ENCODE data around the gene PTGFR. TPM values are rescaled to one million over a fixed set of nuclear protein-coding genes. Genes with fewer than 3 reads are reported as not detected.
A peak's percentile ranks its signal among the peaks of the same experiment; 100 is the strongest.

The PTGFR gene
- 1 to 10 TPM in 1 of 8 experiments, under 1 TPM in 7; 0.17 to 1.4 (median 0.30) TPM for total RNA-seq

GRCh38 chr1:78490861-78491450, at the start of gene PTGFR:
Gene PTGFR (plus strand): TSS chr1:78490974. CDS start chr1:78492744, 1,770 bp downstream.
- no peak within 1 kb of the TSS for H3K27ac ChIP-seq
- H3K4me1 ChIP-seq (replicated peaks in 1 of 2) = peaks cover 0 to 6% of the 10 kb centered on the region in 2 donors
- ATAC-seq (replicated peaks in 6 of 8) = peak; percentile 41 to 88 (median 85)
- 0 to 3% (median 0%) methylated on average over 2 to 25 of the region's 42 CpGs; no CpG with 5 or more reads in 2 of the 10 experiments for WGBS, 10 experiments
- in situ Hi-C loops (cut with MboI; ENCODE audit: low pct_unique_long_range_greater_than_20kb in 2 of 9, low sequenced_read_pairs in 9 of 9, unreplicated experiment in 9 of 9) = no loop called here
- H3K4me3 ChIP-seq = peak within 1 kb of the TSS; percentile 35 to 50 (median 45)

GRCh38 chr1:78441921-78442320, 48.9 kb upstream of the PTGFR start:
- H3K4me3 ChIP-seq = no peak overlapping the region
- peak in 1 of 8 experiments; percentile 44 for ATAC-seq (replicated peaks in 6 of 8)
- in situ Hi-C loops (cut with MboI; ENCODE audit: low pct_unique_long_range_greater_than_20kb in 2 of 9, low sequenced_read_pairs in 9 of 9, unreplicated experiment in 9 of 9) = no loop called here
- H3K4me1 ChIP-seq (replicated peaks in 1 of 2) = no peaks in the 10 kb centered on the region
- no peak overlapping the region for H3K27ac ChIP-seq
- 4 to 100% (median 39%) methylated on average over 1 to 3 of the region's 3 CpGs; no CpG with 5 or more reads in 1 of the 10 experiments for WGBS, 10 experiments

GRCh38 chr1:78447086-78447485, 43.7 kb upstream of the PTGFR start:
- ATAC-seq (replicated peaks in 6 of 8) = no peak
- Histone ChIP-seq H3K4me1 (replicated peaks in 1 of 2) (no peaks in the 10 kb centered on the region), H3K4me3 (no peak overlapping the region), H3K27ac (no peak overlapping the region)
- in situ Hi-C loops (cut with MboI; ENCODE audit: low pct_unique_long_range_greater_than_20kb in 2 of 9, low sequenced_read_pairs in 9 of 9, unreplicated experiment in 9 of 9) = no loop called here

GRCh38 chr1:78464449-78464891, 26.3 kb upstream of the PTGFR start:
- no peak for ATAC-seq (replicated peaks in 6 of 8)
- WGBS, 10 experiments = 25 to 100% (median 86%) methylated on average over 1 of the region's 1 CpG; no CpG with 5 or more reads in 3 of the 10 experiments
- H3K27ac ChIP-seq = no peak overlapping the region
- in situ Hi-C loops (cut with MboI; ENCODE audit: low pct_unique_long_range_greater_than_20kb in 2 of 9, low sequenced_read_pairs in 9 of 9, unreplicated experiment in 9 of 9) = no loop called here
- no peaks in the 10 kb centered on the region for H3K4me1 ChIP-seq (replicated peaks in 1 of 2)
- H3K4me3 ChIP-seq = no peak overlapping the region

GRCh38 chr1:78465143-78465542, 25.6 kb upstream of the PTGFR start:
- Histone ChIP-seq H3K4me3 (no peak overlapping the region), H3K27ac (no peak overlapping the region), H3K4me1 (replicated peaks in 1 of 2) (no peaks in the 10 kb centered on the region)
- no peak for ATAC-seq (replicated peaks in 6 of 8)
- 0 to 86% methylated on average over 1 of the region's 1 CpG; no CpG with 5 or more reads in 8 of the 10 experiments for WGBS, 10 experiments
- in situ Hi-C loops (cut with MboI; ENCODE audit: low pct_unique_long_range_greater_than_20kb in 2 of 9, low sequenced_read_pairs in 9 of 9, unreplicated experiment in 9 of 9) = no loop called here

- in situ Hi-C loops (cut with MboI; ENCODE audit: low pct_unique_long_range_greater_than_20kb in 2 of 9, low sequenced_read_pairs in 9 of 9, unreplicated experiment in 9 of 9) = no loop called here
- WGBS, 10 experiments = 17 to 100% (median 90%) methylated on average over 1 of the region's 1 CpG; no CpG with 5 or more reads in 3 of the 10 experiments
- Histone ChIP-seq H3K4me1 (replicated peaks in 1 of 2) (no peaks in the 10 kb centered on the region), H3K4me3 (no peak overlapping the region), H3K27ac (no peak overlapping the region)
- no peak for ATAC-seq (replicated peaks in 6 of 8)
Measured at GRCh38 chr1:78468521-78468920, 22.3 kb upstream of the PTGFR start.

GRCh38 chr1:78469576-78469975, 21.2 kb upstream of the PTGFR start:
- Histone ChIP-seq H3K27ac (no peak overlapping the region), H3K4me1 (replicated peaks in 1 of 2) (peaks cover 3% of the 10 kb centered on the region in 2 donors), H3K4me3 (no peak overlapping the region)
- ATAC-seq (replicated peaks in 6 of 8) = no peak
- WGBS, 10 experiments = 0 to 91% (median 42%) methylated on average over 1 of the region's 1 CpG; no CpG with 5 or more reads in 6 of the 10 experiments
- in situ Hi-C loops (cut with MboI; ENCODE audit: low pct_unique_long_range_greater_than_20kb in 2 of 9, low sequenced_read_pairs in 9 of 9, unreplicated experiment in 9 of 9) = no loop called here

- ATAC-seq (replicated peaks in 6 of 8) = peak in 5 of 8 experiments; percentile 71 to 94 (median 81)
- Histone ChIP-seq H3K4me3 (no peak overlapping the region), H3K4me1 (replicated peaks in 1 of 2) (peaks cover 3 to 4% of the 10 kb centered on the region in 2 donors), H3K27ac (no peak overlapping the region)
- in situ Hi-C loops (cut with MboI; ENCODE audit: low pct_unique_long_range_greater_than_20kb in 2 of 9, low sequenced_read_pairs in 9 of 9, unreplicated experiment in 9 of 9) = no loop called here
- WGBS, 10 experiments = 0 to 80% (median 58%) methylated on average over 1 to 2 of the region's 2 CpGs; no CpG with 5 or more reads in 2 of the 10 experiments
Measured at GRCh38 chr1:78471890-78472620, 18.7 kb upstream of the PTGFR start.

- in situ Hi-C loops (cut with MboI; ENCODE audit: low pct_unique_long_range_greater_than_20kb in 2 of 9, low sequenced_read_pairs in 9 of 9, unreplicated experiment in 9 of 9) = no loop called here
- Histone ChIP-seq H3K4me1 (replicated peaks in 1 of 2) (peaks cover 3 to 4% of the 10 kb centered on the region in 2 donors), H3K27ac (no peak overlapping the region), H3K4me3 (no peak overlapping the region)
- peak in 1 of 8 experiments; percentile 55 for ATAC-seq (replicated peaks in 6 of 8)
- 60 to 100% (median 71%) methylated on average over 1 to 2 of the region's 2 CpGs; no CpG with 5 or more reads in 1 of the 10 experiments for WGBS, 10 experiments
Measured at GRCh38 chr1:78472851-78473496, 17.8 kb upstream of the PTGFR start.

- ATAC-seq (replicated peaks in 6 of 8) = no peak
- Histone ChIP-seq H3K27ac (no peak overlapping the region), H3K4me1 (replicated peaks in 1 of 2) (peaks cover 3 to 4% of the 10 kb centered on the region in 2 donors), H3K4me3 (no peak overlapping the region)
- in situ Hi-C loops (cut with MboI; ENCODE audit: low pct_unique_long_range_greater_than_20kb in 2 of 9, low sequenced_read_pairs in 9 of 9, unreplicated experiment in 9 of 9) = no loop called here
Measured at GRCh38 chr1:78474092-78474491, 16.7 kb upstream of the PTGFR start.

GRCh38 chr1:78475888-78476610, 14.7 kb upstream of the PTGFR start:
- Histone ChIP-seq H3K27ac (no peak overlapping the region), H3K4me3 (no peak overlapping the region), H3K4me1 (replicated peaks in 1 of 2) (peaks cover 3 to 4% of the 10 kb centered on the region in 2 donors)
- WGBS, 10 experiments = 0 to 100% (median 91%) methylated on average over 1 to 4 of the region's 4 CpGs; no CpG with 5 or more reads in 1 of the 10 experiments
- peak in 1 of 8 experiments; percentile 37 for ATAC-seq (replicated peaks in 6 of 8)
- in situ Hi-C loops (cut with MboI; ENCODE audit: low pct_unique_long_range_greater_than_20kb in 2 of 9, low sequenced_read_pairs in 9 of 9, unreplicated experiment in 9 of 9) = no loop called here

GRCh38 chr1:78483903-78484302, 6.9 kb upstream of the PTGFR start:
- in situ Hi-C loops (cut with MboI; ENCODE audit: low pct_unique_long_range_greater_than_20kb in 2 of 9, low sequenced_read_pairs in 9 of 9, unreplicated experiment in 9 of 9) = no loop called here
- ATAC-seq (replicated peaks in 6 of 8) = peak in 2 of 8 experiments; percentile 42 to 63

More at GRCh38 chr1:78483903-78484302, 6.9 kb upstream of the PTGFR start:
- Histone ChIP-seq H3K27ac (no peak overlapping the region), H3K4me1 (replicated peaks in 1 of 2) (no peaks in the 10 kb centered on the region), H3K4me3 (no peak overlapping the region)
- 33 to 89% (median 51%) methylated on average over 1 to 4 of the region's 6 CpGs; no CpG with 5 or more reads in 7 of the 10 experiments for WGBS, 10 experiments

All from motor neuron (in vitro differentiated cells).